ENCODE data around the gene LRP1B.

Gene LRP1B

DNA sequence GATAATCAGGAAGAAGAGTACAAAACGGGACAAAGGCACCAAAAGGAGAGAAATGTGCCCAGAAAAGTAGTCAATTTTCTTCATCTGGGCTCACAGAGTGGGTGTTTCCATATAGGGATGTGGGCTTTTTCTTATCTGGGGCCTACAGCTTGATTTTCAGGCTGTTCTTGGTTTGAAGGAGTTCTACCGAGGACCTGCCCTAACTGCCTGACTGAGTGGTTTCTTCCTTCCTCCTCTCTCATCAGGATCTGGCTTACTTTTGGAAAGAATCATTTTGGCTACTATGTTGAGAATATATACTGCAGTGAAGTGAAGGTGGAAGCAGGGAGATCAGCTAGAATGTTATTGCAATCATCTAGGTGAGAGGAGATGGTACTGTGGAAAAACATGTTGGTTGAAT, 316.7 kb downstream of the LRP1B start:
- H3K4me2 ChIP-seq (ENCODE audit: low read length), result no peak overlapping the region
- H3K27ac ChIP-seq (ENCODE audit: low read depth, low read length), result no peak overlapping the region
- no peaks in the 10 kb centered on the region for H3K9me3 ChIP-seq (ENCODE audit: control insufficient read depth, insufficient read depth, low read length)
- no peaks in the 10 kb centered on the region for H3K9me2 ChIP-seq (replicated peaks; ENCODE audit: control insufficient read depth, low read length)
- H3K79me2 ChIP-seq (ENCODE audit: control insufficient read depth, low read length), result no peaks in the 10 kb centered on the region
- no peaks in the 10 kb centered on the region for H3K4me1 ChIP-seq (ENCODE audit: control insufficient read depth, low read length)
- H3F3A ChIP-seq (ENCODE audit: control insufficient read depth, insufficient read depth), result no peaks in the 10 kb centered on the region
- TF ChIP-seq EZH2phosphoT487 (IDR thresholded peaks at IDR 0.05; ENCODE audit: borderline replicate concordance, low read length), result no peak
- TF ChIP-seq, protein P1, sequence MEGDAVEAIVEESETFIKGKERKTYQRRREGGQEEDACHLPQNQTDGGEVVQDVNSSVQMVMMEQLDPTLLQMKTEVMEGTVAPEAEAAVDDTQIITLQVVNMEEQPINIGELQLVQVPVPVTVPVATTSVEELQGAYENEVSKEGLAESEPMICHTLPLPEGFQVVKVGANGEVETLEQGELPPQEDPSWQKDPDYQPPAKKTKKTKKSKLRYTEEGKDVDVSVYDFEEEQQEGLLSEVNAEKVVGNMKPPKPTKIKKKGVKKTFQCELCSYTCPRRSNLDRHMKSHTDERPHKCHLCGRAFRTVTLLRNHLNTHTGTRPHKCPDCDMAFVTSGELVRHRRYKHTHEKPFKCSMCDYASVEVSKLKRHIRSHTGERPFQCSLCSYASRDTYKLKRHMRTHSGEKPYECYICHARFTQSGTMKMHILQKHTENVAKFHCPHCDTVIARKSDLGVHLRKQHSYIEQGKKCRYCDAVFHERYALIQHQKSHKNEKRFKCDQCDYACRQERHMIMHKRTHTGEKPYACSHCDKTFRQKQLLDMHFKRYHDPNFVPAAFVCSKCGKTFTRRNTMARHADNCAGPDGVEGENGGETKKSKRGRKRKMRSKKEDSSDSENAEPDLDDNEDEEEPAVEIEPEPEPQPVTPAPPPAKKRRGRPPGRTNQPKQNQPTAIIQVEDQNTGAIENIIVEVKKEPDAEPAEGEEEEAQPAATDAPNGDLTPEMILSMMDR (IDR thresholded peaks at IDR 0.05; ENCODE audit: low read depth, low read length, poor library complexity, severe bottlenecking), result no peak
- H4K20me1 ChIP-seq (ENCODE audit: control insufficient read depth, insufficient read depth, low read depth, low read length), result no peaks in the 10 kb centered on the region
- H3K36me3 ChIP-seq (ENCODE audit: control insufficient read depth, low read length), result no peaks in the 10 kb centered on the region
- H3K27me3 ChIP-seq (ENCODE audit: control insufficient read depth, low read length), result no peaks in the 10 kb centered on the region
- H3K4me3 ChIP-seq (ENCODE audit: low read length), result no peak overlapping the region

DNA sequence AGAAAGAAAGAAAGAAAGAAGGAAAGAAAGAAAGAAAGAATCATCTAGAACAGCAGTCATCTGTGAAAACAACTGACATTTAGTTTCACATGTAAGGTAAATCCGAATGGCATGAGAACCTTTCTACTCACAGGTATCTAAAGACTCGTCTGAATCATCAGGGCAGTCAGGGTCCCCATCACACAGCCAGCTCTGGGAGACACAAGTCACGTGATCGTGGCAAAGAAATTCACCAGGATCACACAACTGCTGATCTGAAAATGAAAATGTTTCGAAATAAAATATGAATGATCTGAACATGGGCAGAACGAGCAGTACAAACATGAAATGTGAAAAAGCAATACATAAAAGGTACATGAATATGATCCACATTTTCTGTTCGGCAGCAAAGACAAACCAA, 320.7 kb downstream of the LRP1B start:
- no peak overlapping the region for H3K4me2 ChIP-seq (ENCODE audit: low read length)
- H3K4me1 ChIP-seq (ENCODE audit: control insufficient read depth, low read length), result no peaks in the 10 kb centered on the region
- no peaks in the 10 kb centered on the region; the same call in 1 of the 2 replicates for H3K9me3 ChIP-seq (ENCODE audit: control insufficient read depth, insufficient read depth, low read length)
- no peaks in the 10 kb centered on the region for H3K79me2 ChIP-seq (ENCODE audit: control insufficient read depth, low read length)
- H3K36me3 ChIP-seq (ENCODE audit: control insufficient read depth, low read length), result no peaks in the 10 kb centered on the region
- no peaks in the 10 kb centered on the region for H3F3A ChIP-seq (ENCODE audit: control insufficient read depth, insufficient read depth)
- no peaks in the 10 kb centered on the region for H3K27me3 ChIP-seq (ENCODE audit: control insufficient read depth, low read length)
- TF ChIP-seq, protein P1 (IDR thresholded peaks at IDR 0.05; ENCODE audit: low read depth, low read length, poor library complexity, severe bottlenecking), result no peak
- no peak for TF ChIP-seq EZH2phosphoT487 (IDR thresholded peaks at IDR 0.05; ENCODE audit: borderline replicate concordance, low read length)
- H3K4me3 ChIP-seq (ENCODE audit: low read length), result no peak overlapping the region
- H3K9me2 ChIP-seq (replicated peaks; ENCODE audit: control insufficient read depth, low read length), result no peaks in the 10 kb centered on the region
- H3K27ac ChIP-seq (ENCODE audit: low read depth, low read length), result no peak overlapping the region
- no peaks in the 10 kb centered on the region for H4K20me1 ChIP-seq (ENCODE audit: control insufficient read depth, insufficient read depth, low read depth, low read length)

DNA sequence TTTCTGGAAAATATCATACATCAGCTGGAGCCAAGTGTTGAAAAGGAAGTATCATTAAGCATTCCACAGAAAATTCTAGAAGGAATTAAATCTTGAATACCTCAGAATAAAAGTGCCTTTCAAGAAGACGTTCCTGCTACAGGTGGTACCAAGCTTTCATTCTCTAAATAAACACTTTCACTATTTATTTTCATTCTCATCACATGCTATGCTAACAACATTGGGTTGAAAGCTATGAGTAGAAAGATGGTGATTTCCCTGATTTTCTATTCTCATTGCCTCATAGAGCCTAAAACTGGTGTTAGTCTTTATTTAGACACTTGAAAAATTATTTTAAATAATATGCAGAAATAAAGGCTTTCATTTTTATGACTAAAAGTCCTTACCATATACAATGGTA, 324.7 kb downstream of the LRP1B start:
- Histone ChIP-seq H3K79me2 (ENCODE audit: control insufficient read depth, low read length) (no peaks in the 10 kb centered on the region), H3K36me3 (ENCODE audit: control insufficient read depth, low read length) (no peaks in the 10 kb centered on the region), H3K27ac (ENCODE audit: low read depth, low read length) (no peak overlapping the region), H3K9me2 (replicated peaks; ENCODE audit: control insufficient read depth, low read length) (no peaks in the 10 kb centered on the region), H3K9me3 (ENCODE audit: control insufficient read depth, insufficient read depth, low read length) (no peaks in the 10 kb centered on the region; the same call in 1 of the 2 replicates), H4K20me1 (ENCODE audit: control insufficient read depth, insufficient read depth, low read depth, low read length) (no peaks in the 10 kb centered on the region), H3K4me3 (ENCODE audit: low read length) (no peak overlapping the region), H3K27me3 (ENCODE audit: control insufficient read depth, low read length) (no peaks in the 10 kb centered on the region), H3K4me1 (ENCODE audit: control insufficient read depth, low read length) (no peaks in the 10 kb centered on the region), H3F3A (ENCODE audit: control insufficient read depth, insufficient read depth) (no peaks in the 10 kb centered on the region), H3K4me2 (ENCODE audit: low read length) (no peak overlapping the region)
- TF ChIP-seq, protein P1 (IDR thresholded peaks at IDR 0.05; ENCODE audit: low read depth, low read length, poor library complexity, severe bottlenecking), result no peak
- TF ChIP-seq EZH2phosphoT487 (IDR thresholded peaks at IDR 0.05; ENCODE audit: borderline replicate concordance, low read length), result no peak
